GM12891 (cell line): ENCODE results near the gene IL17RD.

Source experiments
- POLR2A ChIP-seq: IDR thresholded peaks from 2 replicates; pipeline ENCODE4 v1.6.1; 2011; ENCODE audit warnings: low read depth, low read length, control low read depth
- TAF1 ChIP-seq: IDR thresholded peaks from 2 replicates; pipeline ENCODE4 v1.6.1; 2011; ENCODE audit warnings: low read depth, low read length, control low read depth

GRCh38 chr3:57194641-57195040, 29.5 kb upstream of the IL17RD start:
- TF ChIP-seq TAF1 = no peak
- TF ChIP-seq POLR2A = no peak
